CD8-positive, alpha-beta memory T cell (primary cell): ENCODE data around the gene FSTL4. TPM values are rescaled to one million over a fixed set of nuclear protein-coding genes. Genes with fewer than 3 reads are reported as not detected.

Experiments
- CTCF ChIA-PET: fragments of 350-600 bp; sonication (Branson Sonifier 250); formaldehyde crosslinking; loops from one replicate; lab custom pipeline; 2021; ENCODE audit warnings: antibody characterized with exemption; lab: Charles Lee
- POLR2A ChIA-PET: fragments of 350-600 bp; sonication (Branson Sonifier 250); formaldehyde crosslinking; loops from one replicate; lab custom pipeline; 2021; ENCODE audit warnings: antibody characterized with exemption; lab: Charles Lee
- DNase-seq, 5 donors: peaks; one replicate each; pipeline versions ENCODE4 v3.0.0 to v3.0.0-alpha.2; 2020 to 2022; ENCODE audit warnings: mixed read lengths in 1 of 5
- H3K27ac ChIP-seq: one replicate; pipeline ENCODE4 v1.7.0; 2013; ENCODE audit warnings: low read depth, mild to moderate bottlenecking, low read length, moderate library complexity
- H3K27me3 ChIP-seq: 2 replicates; pipeline ENCODE4 v1.7.0; 2013; ENCODE audit warnings: low read length, mild to moderate bottlenecking; ENCODE audit not compliant: insufficient read depth, poor library complexity, severe bottlenecking
- H3K36me3 ChIP-seq: 2 replicates; pipeline ENCODE4 v1.7.0; 2013; ENCODE audit warnings: mild to moderate bottlenecking, low read length, moderate library complexity; ENCODE audit not compliant: insufficient read depth
- H3K4me1 ChIP-seq: 2 replicates; pipeline ENCODE4 v1.7.0; 2013; ENCODE audit warnings: mild to moderate bottlenecking, low read length, moderate library complexity; ENCODE audit not compliant: insufficient read depth
- H3K4me3 ChIP-seq: 2 replicates; pipeline ENCODE4 v1.7.0; 2013; ENCODE audit warnings: mild to moderate bottlenecking, low read length
- H3K9me3 ChIP-seq: 2 replicates; pipeline ENCODE4 v1.7.0; 2013; ENCODE audit warnings: mild to moderate bottlenecking, low read length
- H3K27ac Mint-ChIP-seq, 8 donors: one replicate each; pipeline ENCODE4 v1.8.0; 2020 to 2021; ENCODE audit warnings: mixed read lengths in 8 of 8, mild to moderate bottlenecking in 6 of 8, inconsistent platforms in 3 of 8, moderate library complexity in 3 of 8
- H3K27me3 Mint-ChIP-seq, 2 donors: one replicate each; pipeline ENCODE4 v1.8.0; 2020 to 2021; ENCODE audit warnings: mixed read lengths in 2 of 2, mild to moderate bottlenecking in 1 of 2, moderate library complexity in 1 of 2
- H3K36me3 Mint-ChIP-seq, 3 donors: one replicate each; pipeline ENCODE4 v1.8.0; 2020 to 2021; ENCODE audit warnings: mixed read lengths in 3 of 3, inconsistent platforms in 1 of 3, mild to moderate bottlenecking in 1 of 3
- H3K4me1 Mint-ChIP-seq, 3 donors: one replicate each; pipeline ENCODE4 v1.8.0; 2020 to 2021; ENCODE audit warnings: mixed read lengths in 3 of 3, inconsistent platforms in 1 of 3, mild to moderate bottlenecking in 1 of 3
- H3K4me3 Mint-ChIP-seq, 7 donors: one replicate each; pipeline ENCODE4 v1.8.0; 2020 to 2021; ENCODE audit warnings: mixed read lengths in 7 of 7, mild to moderate bottlenecking in 6 of 7, moderate library complexity in 4 of 7, inconsistent platforms in 2 of 7
- H3K9me3 Mint-ChIP-seq, 5 donors: one replicate each; pipeline ENCODE4 v1.8.0; 2020 to 2022; ENCODE audit warnings: mixed read lengths in 5 of 5, mild to moderate bottlenecking in 3 of 5, moderate library complexity in 2 of 5, inconsistent platforms in 1 of 5
- polyA plus RNA-seq: library from polyadenylated mRNA; unstranded; fragments of 300-500 nt; fragmentation: Illumina TruSeq; gene quantifications from one replicate; pipeline ENCODE4 v1.2.3, GENCODE V29; 2021
- total RNA-seq, 2 experiments: library from RNA; stranded (reverse); gene quantifications; one replicate each; pipeline ENCODE4 v1.2.3, GENCODE V29; 2021

The FSTL4 gene
- total and polyA plus RNA-seq, 3 experiments from 2014 or later: 0.33 TPM; not detected in 2

GRCh38 chr5:133606835-133607234 is 5.5 kb downstream of the FSTL4 start:
- no peak overlapping the region for H3K27ac Mint-ChIP-seq
- peaks cover 22 to 65% of the 10 kb centered on the region in 2 donors for H3K27me3 Mint-ChIP-seq
- H3K36me3 Mint-ChIP-seq: no peaks in the 10 kb centered on the region
- H3K9me3 ChIP-seq: no peaks in the 10 kb centered on the region
- DNase-seq: no peak
- ChIA-PET CTCF (no interaction called here), POLR2A (no interaction called here)
- peaks cover 7 to 11% (median 8%) of the 10 kb centered on the region in 3 donors for H3K4me1 Mint-ChIP-seq
- peaks cover 11% of the 10 kb centered on the region for H3K27me3 ChIP-seq
- no peaks in the 10 kb centered on the region for H3K4me1 ChIP-seq
- no peak overlapping the region for H3K27ac ChIP-seq
- no peak overlapping the region for H3K4me3 ChIP-seq
- H3K4me3 Mint-ChIP-seq: no peak overlapping the region
- H3K9me3 Mint-ChIP-seq: no peaks in the 10 kb centered on the region
- no peaks in the 10 kb centered on the region for H3K36me3 ChIP-seq

DNA sequence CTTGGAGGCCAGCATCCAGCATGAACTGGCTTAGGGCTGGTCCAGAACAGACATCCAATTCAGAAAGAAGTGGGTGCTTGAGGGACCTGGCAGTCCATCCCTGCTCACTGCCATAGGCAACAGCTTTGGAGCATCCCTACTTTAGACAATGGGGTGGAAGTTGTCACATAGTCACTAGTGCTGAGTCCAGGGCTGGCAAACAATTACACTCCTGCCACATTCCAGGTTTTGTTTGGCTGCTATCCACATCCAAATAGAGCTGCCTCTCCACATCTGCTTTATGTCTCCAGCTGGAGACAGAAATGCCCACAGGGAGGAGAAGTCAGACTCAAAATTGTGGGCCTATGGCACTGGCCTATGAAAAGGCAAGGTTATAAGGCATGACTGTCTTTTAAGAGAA is 7.0 kb downstream of the FSTL4 start:
- ChIA-PET POLR2A (no interaction called here), CTCF (no interaction called here)
- Histone ChIP-seq H3K4me1 (no peaks in the 10 kb centered on the region), H3K9me3 (no peaks in the 10 kb centered on the region), H3K36me3 (no peaks in the 10 kb centered on the region), H3K4me3 (no peak overlapping the region), H3K27ac (no peak overlapping the region), H3K27me3 (no peaks in the 10 kb centered on the region)
- no peaks in the 10 kb centered on the region for H3K36me3 Mint-ChIP-seq
- H3K4me1 Mint-ChIP-seq: peaks cover 0 to under 1% (median 0%) of the 10 kb centered on the region in 3 donors
- no peak for DNase-seq
- no peak overlapping the region for H3K27ac Mint-ChIP-seq
- no peaks in the 10 kb centered on the region for H3K9me3 Mint-ChIP-seq
- H3K4me3 Mint-ChIP-seq: no peak overlapping the region
- H3K27me3 Mint-ChIP-seq: peaks cover 16 to 60% of the 10 kb centered on the region in 2 donors

DNA sequence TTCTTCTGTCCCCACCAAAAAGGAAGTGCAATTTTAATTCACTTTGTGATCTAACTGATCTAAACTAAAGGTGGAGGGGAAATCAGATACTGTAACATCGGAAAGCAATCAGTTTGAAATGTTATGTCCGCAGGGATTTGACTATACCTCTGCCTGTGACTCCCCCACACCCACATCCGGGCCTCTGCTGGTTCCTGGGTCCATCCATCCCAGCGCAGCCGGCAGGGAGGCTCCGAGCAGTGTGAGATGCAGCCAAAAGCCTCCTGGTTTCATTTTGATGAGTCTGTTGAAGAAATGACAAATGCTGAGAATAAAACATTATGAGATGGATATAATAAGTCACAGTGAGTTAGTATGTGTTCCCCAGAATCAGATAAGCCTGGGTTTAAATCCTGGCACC is 8.6 kb downstream of the FSTL4 start:
- ChIA-PET POLR2A (no interaction called here), CTCF (no interaction called here)
- Mint-ChIP-seq H3K36me3 (no peaks in the 10 kb centered on the region), H3K4me1 (no peaks in the 10 kb centered on the region), H3K4me3 (no peak overlapping the region), H3K27ac (no peak overlapping the region), H3K9me3 (no peaks in the 10 kb centered on the region), H3K27me3 (peaks cover 10 to 44% of the 10 kb centered on the region in 2 donors)
- H3K27ac ChIP-seq: no peak overlapping the region
- no peak for DNase-seq
- no peaks in the 10 kb centered on the region for H3K4me1 ChIP-seq
- H3K36me3 ChIP-seq: no peaks in the 10 kb centered on the region
- no peak overlapping the region for H3K4me3 ChIP-seq
- H3K27me3 ChIP-seq: no peaks in the 10 kb centered on the region
- no peaks in the 10 kb centered on the region for H3K9me3 ChIP-seq

DNA sequence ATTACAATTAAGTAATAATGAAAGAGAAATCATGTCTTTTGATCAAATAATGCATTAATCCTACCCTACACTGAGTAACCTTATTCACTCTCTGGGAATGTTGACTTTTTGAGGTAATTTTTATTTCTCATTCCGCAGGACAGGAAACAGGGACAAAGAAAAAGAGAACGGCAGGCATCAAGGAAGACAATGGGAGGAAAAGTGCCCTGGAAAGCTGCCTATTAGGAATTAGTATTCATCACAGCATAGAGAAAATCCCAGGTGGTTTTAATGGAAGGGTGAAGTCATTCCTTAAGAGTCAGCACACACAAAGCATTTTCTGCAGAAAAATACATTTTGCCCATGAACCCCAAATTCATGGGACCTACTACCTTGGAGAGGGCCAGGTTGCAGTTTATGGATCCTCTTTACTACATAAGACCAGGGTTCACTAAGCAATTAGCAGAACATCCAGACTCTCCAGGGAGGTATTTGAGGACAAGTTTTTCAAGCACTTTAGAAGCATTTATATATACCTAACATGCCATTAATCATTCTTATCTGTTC is 9.4 kb downstream of the FSTL4 start:
- CTCF ChIA-PET: no interaction called here
- H3K36me3 Mint-ChIP-seq: no peaks in the 10 kb centered on the region

GRCh38 chr5:133599600-133599999 is 12.7 kb downstream of the FSTL4 start:
- no peaks in the 10 kb centered on the region for H3K9me3 ChIP-seq
- Mint-ChIP-seq H3K27ac (no peak overlapping the region), H3K36me3 (no peaks in the 10 kb centered on the region), H3K9me3 (no peaks in the 10 kb centered on the region), H3K27me3 (peaks cover 12 to 31% of the 10 kb centered on the region in 2 donors), H3K4me3 (no peak overlapping the region), H3K4me1 (no peaks in the 10 kb centered on the region)
- no peaks in the 10 kb centered on the region for H3K4me1 ChIP-seq
- H3K4me3 ChIP-seq: no peak overlapping the region
- ChIA-PET CTCF (no interaction called here), POLR2A (no interaction called here)
- no peaks in the 10 kb centered on the region for H3K27me3 ChIP-seq
- H3K27ac ChIP-seq: no peak overlapping the region
- H3K36me3 ChIP-seq: no peaks in the 10 kb centered on the region
- DNase-seq: no peak

More for the DNA sequence above, 9.4 kb downstream of the FSTL4 start:
- POLR2A ChIA-PET: no interaction called here
- Histone ChIP-seq H3K4me3 (no peak overlapping the region), H3K36me3 (no peaks in the 10 kb centered on the region), H3K27me3 (no peaks in the 10 kb centered on the region), H3K9me3 (no peaks in the 10 kb centered on the region), H3K27ac (no peak overlapping the region), H3K4me1 (no peaks in the 10 kb centered on the region)
- no peak for DNase-seq
- Mint-ChIP-seq H3K27ac (no peak overlapping the region), H3K9me3 (no peaks in the 10 kb centered on the region), H3K4me1 (no peaks in the 10 kb centered on the region), H3K27me3 (peaks cover 11 to 39% of the 10 kb centered on the region in 2 donors), H3K4me3 (no peak overlapping the region)

DNA sequence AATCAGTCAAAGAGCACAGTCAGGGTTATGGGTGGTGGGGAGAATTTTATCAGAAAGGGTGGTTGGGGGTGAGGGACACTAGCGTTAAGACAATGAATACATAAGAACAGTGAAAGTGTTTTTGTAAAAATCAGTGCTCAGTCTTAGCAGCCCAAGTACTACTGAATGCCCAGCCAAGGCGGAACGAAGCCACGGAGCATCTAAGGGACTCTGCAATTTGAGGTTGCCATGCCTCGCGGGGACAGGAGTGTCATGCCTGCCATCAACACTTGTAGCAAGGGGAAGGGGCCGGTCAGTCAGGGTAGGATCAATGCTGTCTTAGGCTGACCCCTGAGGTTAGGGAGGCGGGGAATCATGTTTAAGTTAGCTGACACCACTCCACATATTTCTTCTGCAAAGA is 13.3 kb downstream of the FSTL4 start:
- H3K4me1 Mint-ChIP-seq: no peaks in the 10 kb centered on the region
- no peak overlapping the region for H3K27ac Mint-ChIP-seq
- ChIA-PET CTCF (no interaction called here), POLR2A (no interaction called here)
- no peak overlapping the region for H3K27ac ChIP-seq
- no peaks in the 10 kb centered on the region for H3K27me3 ChIP-seq
- no peak overlapping the region for H3K4me3 Mint-ChIP-seq
- H3K4me1 ChIP-seq: no peaks in the 10 kb centered on the region
- peaks cover 11 to 31% of the 10 kb centered on the region in 2 donors for H3K27me3 Mint-ChIP-seq
- H3K36me3 Mint-ChIP-seq: no peaks in the 10 kb centered on the region
- DNase-seq: no peak
- H3K36me3 ChIP-seq: no peaks in the 10 kb centered on the region
- H3K4me3 ChIP-seq: no peak overlapping the region
- H3K9me3 Mint-ChIP-seq: no peaks in the 10 kb centered on the region
- no peaks in the 10 kb centered on the region for H3K9me3 ChIP-seq

GRCh38 chr5:133596049-133596448 is 16.3 kb downstream of the FSTL4 start:
- no peaks in the 10 kb centered on the region for H3K4me1 Mint-ChIP-seq
- peaks cover 7 to 25% of the 10 kb centered on the region in 2 donors for H3K27me3 Mint-ChIP-seq
- H3K36me3 Mint-ChIP-seq: no peaks in the 10 kb centered on the region
- no peaks in the 10 kb centered on the region for H3K36me3 ChIP-seq
- no peak overlapping the region for H3K27ac ChIP-seq
- H3K4me1 ChIP-seq: no peaks in the 10 kb centered on the region
- POLR2A ChIA-PET: no interaction called here
- no peak for DNase-seq
- H3K9me3 Mint-ChIP-seq: no peaks in the 10 kb centered on the region
- CTCF ChIA-PET: no interaction called here
- no peaks in the 10 kb centered on the region for H3K9me3 ChIP-seq
- H3K4me3 Mint-ChIP-seq: no peak overlapping the region
- no peak overlapping the region for H3K4me3 ChIP-seq
- H3K27me3 ChIP-seq: no peaks in the 10 kb centered on the region
- H3K27ac Mint-ChIP-seq: no peak overlapping the region

DNA sequence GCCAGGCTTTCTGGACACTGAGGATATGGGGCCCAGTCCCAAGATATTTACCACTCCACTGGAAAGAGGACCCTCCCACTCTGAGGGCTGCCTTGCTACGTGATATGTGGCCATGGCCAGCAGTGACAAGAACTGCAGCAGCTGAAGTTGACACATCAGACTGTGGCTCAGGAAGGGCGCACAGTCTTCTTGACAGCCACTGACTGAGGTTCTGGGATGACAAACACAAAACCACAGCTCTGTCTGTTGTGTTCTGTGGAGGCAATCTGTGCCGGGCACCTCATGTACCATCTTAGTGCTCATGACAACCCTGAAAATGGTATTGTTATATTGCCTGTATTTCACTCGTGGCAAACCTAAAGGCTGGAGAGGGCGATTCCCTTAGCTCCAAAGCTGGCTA is 16.9 kb downstream of the FSTL4 start:
- DNase-seq: no peak
- CTCF ChIA-PET: no interaction called here
- Mint-ChIP-seq H3K27me3 (peaks cover 7 to 23% of the 10 kb centered on the region in 2 donors), H3K9me3 (no peaks in the 10 kb centered on the region), H3K27ac (no peak overlapping the region), H3K4me3 (no peak overlapping the region), H3K36me3 (no peaks in the 10 kb centered on the region), H3K4me1 (no peaks in the 10 kb centered on the region)
- POLR2A ChIA-PET: no interaction called here
- Histone ChIP-seq H3K9me3 (no peaks in the 10 kb centered on the region), H3K4me1 (no peaks in the 10 kb centered on the region), H3K36me3 (no peaks in the 10 kb centered on the region), H3K27me3 (no peaks in the 10 kb centered on the region), H3K4me3 (no peak overlapping the region), H3K27ac (no peak overlapping the region)
